ENCODE measurements around the gene EPG5.
"Not testable (repeated sequence)": the region's sequence is repeated elsewhere in the genome, so short reads cannot be mapped to it uniquely, and the experiment has no call there.

The EPG5 gene

GRCh38 chr18:45995461-45995860 lies 28.3 kb upstream of the EPG5 start:
- peaks cover 11% of the 10 kb centered on the region for H3K36me3 Mint-ChIP-seq
- H3K4me3 Mint-ChIP-seq: no peak overlapping the region
- H3K27me3 Mint-ChIP-seq: no peaks in the 10 kb centered on the region
- no peak overlapping the region for H3K27ac Mint-ChIP-seq
- H3K9me3 Mint-ChIP-seq (ENCODE audit: low read depth): no peaks in the 10 kb centered on the region
- peaks cover 37% of the 10 kb centered on the region for H3K4me1 Mint-ChIP-seq (ENCODE audit: low read depth)

GRCh38 chr18:45993438-45993837 lies 26.3 kb upstream of the EPG5 start:
- Mint-ChIP-seq H3K27ac (peak overlapping the region; percentile 1), H3K4me3 (no peak overlapping the region), H3K9me3 (ENCODE audit: low read depth) (no peaks in the 10 kb centered on the region), H3K27me3 (no peaks in the 10 kb centered on the region), H3K36me3 (peaks cover 22% of the 10 kb centered on the region), H3K4me1 (ENCODE audit: low read depth) (peaks cover 21% of the 10 kb centered on the region)

GRCh38 chr18:45992527-45992926 lies 25.4 kb upstream of the EPG5 start:
- not testable (repeated sequence) for H3K27ac Mint-ChIP-seq; H3K9me3 Mint-ChIP-seq (ENCODE audit: low read depth); H3K4me3 Mint-ChIP-seq; H3K27me3 Mint-ChIP-seq
- peaks cover 12% of the 10 kb centered on the region for H3K4me1 Mint-ChIP-seq (ENCODE audit: low read depth)
- H3K36me3 Mint-ChIP-seq: peaks cover 27% of the 10 kb centered on the region

- no peaks in the 10 kb centered on the region for H3K27me3 Mint-ChIP-seq
- peaks cover 30% of the 10 kb centered on the region for H3K36me3 Mint-ChIP-seq
- H3K9me3 Mint-ChIP-seq (ENCODE audit: low read depth): no peaks in the 10 kb centered on the region
- H3K27ac Mint-ChIP-seq: no peak overlapping the region
- no peak overlapping the region for H3K4me3 Mint-ChIP-seq
- peaks cover 8% of the 10 kb centered on the region for H3K4me1 Mint-ChIP-seq (ENCODE audit: low read depth)
These were observed 24.7 kb upstream of the EPG5 start for GRCh38 chr18:45991788-45992187.

DNA sequence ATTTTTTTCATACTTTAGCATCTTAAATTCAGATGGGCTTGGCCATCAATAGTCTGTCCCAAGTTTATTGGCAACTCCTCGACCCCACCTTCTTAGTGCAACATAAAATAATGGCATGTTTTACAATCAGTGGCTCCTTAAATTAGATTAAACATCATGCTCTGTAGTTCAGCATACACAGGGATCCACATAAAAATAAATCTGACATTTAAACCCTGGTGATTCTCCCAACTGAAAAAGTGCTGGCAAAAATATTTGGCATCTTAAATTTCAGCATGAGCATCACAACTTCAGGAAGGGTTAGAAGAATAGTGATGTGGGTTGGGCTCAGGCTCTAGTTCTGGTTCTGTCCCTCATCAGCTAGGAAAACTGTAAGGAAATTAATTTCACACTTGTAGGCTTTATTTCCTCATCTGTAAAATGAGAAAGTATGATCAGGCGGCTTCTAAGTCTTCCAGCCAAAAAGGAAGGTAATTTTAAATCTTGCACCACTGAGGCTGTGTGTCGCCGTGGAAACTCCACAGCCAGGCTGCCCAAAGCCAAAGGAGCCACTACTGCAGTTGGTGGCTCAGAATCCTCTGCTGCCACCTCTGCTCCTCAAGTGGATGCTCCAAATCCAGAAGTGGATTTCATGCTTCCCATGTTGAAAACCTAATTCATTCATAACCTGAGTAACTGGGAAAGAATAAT lies 17.6 kb upstream of the EPG5 start:
- Mint-ChIP-seq H3K27me3 (no peaks in the 10 kb centered on the region), H3K27ac (no peak overlapping the region), H3K36me3 (peaks cover 18% of the 10 kb centered on the region), H3K4me3 (no peak overlapping the region), H3K9me3 (ENCODE audit: low read depth) (no peaks in the 10 kb centered on the region), H3K4me1 (ENCODE audit: low read depth) (no peaks in the 10 kb centered on the region)

DNA sequence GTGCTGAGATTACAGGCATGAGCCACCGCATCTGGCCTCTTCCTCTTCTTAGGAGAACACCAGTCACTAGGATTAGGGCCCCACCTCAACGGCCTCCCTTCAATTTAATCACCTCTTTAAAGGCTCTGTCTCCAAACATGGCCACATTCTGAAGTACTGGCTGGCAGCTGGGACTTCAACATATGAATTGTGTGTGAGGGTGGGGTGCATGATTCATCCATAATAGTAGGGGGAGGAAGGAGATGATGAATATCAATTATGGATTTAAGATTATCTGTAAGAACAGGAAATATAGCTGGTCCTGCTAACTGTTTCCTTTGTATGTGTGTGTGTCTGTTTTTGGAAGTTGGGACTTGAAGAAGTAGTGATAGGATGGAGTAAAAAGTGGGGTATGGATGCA lies 14.7 kb upstream of the EPG5 start:
- H3K36me3 Mint-ChIP-seq: no peaks in the 10 kb centered on the region
- H3K9me3 Mint-ChIP-seq (ENCODE audit: low read depth): no peaks in the 10 kb centered on the region
- H3K27ac Mint-ChIP-seq: no peak overlapping the region
- no peaks in the 10 kb centered on the region for H3K4me1 Mint-ChIP-seq (ENCODE audit: low read depth)
- no peak overlapping the region for H3K4me3 Mint-ChIP-seq
- H3K27me3 Mint-ChIP-seq: no peaks in the 10 kb centered on the region

- H3K27ac Mint-ChIP-seq: no peak overlapping the region
- no peaks in the 10 kb centered on the region for H3K4me1 Mint-ChIP-seq (ENCODE audit: low read depth)
- no peak overlapping the region for H3K4me3 Mint-ChIP-seq
- H3K27me3 Mint-ChIP-seq: no peaks in the 10 kb centered on the region
- H3K36me3 Mint-ChIP-seq: no peaks in the 10 kb centered on the region
- no peaks in the 10 kb centered on the region for H3K9me3 Mint-ChIP-seq (ENCODE audit: low read depth)
These were observed 13.1 kb upstream of the EPG5 start for GRCh38 chr18:45980229-45980628.

GRCh38 chr18:45978084-45978483 lies 11.0 kb upstream of the EPG5 start:
- no peaks in the 10 kb centered on the region for H3K9me3 Mint-ChIP-seq (ENCODE audit: low read depth)
- peaks cover 9% of the 10 kb centered on the region for H3K4me1 Mint-ChIP-seq (ENCODE audit: low read depth)
- H3K36me3 Mint-ChIP-seq: no peaks in the 10 kb centered on the region
- no peak overlapping the region for H3K27ac Mint-ChIP-seq
- H3K4me3 Mint-ChIP-seq: no peak overlapping the region
- no peaks in the 10 kb centered on the region for H3K27me3 Mint-ChIP-seq

DNA sequence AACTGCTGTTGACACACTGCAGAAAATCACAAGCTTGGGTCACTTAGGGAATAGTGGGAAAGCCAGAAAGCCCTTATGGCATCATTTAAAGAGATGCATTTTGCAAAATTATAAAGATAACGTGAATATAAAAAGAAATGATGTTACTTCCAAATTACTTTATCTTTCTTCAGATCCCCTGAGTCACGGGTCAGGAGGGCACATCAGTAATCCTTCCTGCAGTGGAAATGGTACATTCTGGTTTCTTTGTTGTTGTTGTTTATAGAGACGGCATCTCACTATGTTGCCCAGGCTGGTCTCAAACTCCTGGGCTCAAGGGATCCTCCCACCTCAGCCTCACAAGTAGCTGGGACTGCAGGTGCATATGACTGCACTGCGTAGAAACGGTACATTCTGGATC lies 9.8 kb upstream of the EPG5 start:
- Mint-ChIP-seq H3K9me3 (ENCODE audit: low read depth) (no peaks in the 10 kb centered on the region), H3K36me3 (no peaks in the 10 kb centered on the region), H3K27me3 (no peaks in the 10 kb centered on the region), H3K4me3 (no peak overlapping the region), H3K4me1 (ENCODE audit: low read depth) (peaks cover 9% of the 10 kb centered on the region), H3K27ac (no peak overlapping the region)

DNA sequence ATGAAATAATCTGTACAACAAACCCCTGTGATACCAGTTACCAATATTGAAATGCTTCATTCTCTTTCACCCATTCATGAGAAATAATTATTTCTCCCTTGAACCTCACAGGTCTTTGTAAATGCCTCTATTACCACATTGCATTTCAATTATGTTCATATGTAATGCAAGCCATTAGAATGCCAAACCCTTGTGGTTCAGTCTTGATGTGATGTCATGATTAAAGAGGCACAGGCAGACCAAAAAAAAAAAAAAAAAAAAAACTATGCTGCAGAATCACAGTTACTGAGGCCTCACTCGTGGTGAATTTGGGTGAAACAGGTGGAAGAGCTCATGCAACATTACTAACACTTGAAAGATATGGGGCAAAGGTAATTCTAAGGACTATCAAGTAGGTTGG lies 9.4 kb upstream of the EPG5 start:
- Mint-ChIP-seq H3K4me3 (no peak overlapping the region), H3K9me3 (ENCODE audit: low read depth) (no peaks in the 10 kb centered on the region), H3K4me1 (ENCODE audit: low read depth) (peaks cover 9% of the 10 kb centered on the region), H3K36me3 (no peaks in the 10 kb centered on the region), H3K27ac (no peak overlapping the region), H3K27me3 (no peaks in the 10 kb centered on the region)

DNA sequence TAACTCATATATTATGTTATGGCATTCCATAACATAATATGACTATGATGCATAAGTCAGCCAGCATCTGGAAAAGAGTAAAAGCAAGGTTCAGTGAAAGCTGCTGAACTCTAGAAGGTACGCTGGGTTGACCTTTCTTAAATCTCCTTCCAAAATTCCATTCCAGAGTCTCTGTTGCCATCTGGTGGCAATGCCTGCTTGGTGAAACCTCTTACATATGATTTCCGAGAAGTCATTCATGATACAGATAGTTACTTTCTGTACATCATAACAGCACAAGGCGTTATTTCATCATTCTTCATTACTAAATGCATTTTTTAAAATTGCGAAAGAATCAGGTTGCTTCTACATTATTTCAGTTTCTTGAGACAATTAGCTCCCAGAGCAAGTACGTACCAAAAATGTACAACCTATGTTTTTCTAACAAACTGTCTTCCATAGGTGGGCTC lies 7.0 kb upstream of the EPG5 start:
- H3K4me1 Mint-ChIP-seq (ENCODE audit: low read depth): peaks cover 9% of the 10 kb centered on the region
- H3K27ac Mint-ChIP-seq: peak overlapping the region; percentile 88
- H3K27me3 Mint-ChIP-seq: no peaks in the 10 kb centered on the region
- H3K9me3 Mint-ChIP-seq (ENCODE audit: low read depth): no peaks in the 10 kb centered on the region
- H3K4me3 Mint-ChIP-seq: no peak overlapping the region
- no peaks in the 10 kb centered on the region for H3K36me3 Mint-ChIP-seq

DNA sequence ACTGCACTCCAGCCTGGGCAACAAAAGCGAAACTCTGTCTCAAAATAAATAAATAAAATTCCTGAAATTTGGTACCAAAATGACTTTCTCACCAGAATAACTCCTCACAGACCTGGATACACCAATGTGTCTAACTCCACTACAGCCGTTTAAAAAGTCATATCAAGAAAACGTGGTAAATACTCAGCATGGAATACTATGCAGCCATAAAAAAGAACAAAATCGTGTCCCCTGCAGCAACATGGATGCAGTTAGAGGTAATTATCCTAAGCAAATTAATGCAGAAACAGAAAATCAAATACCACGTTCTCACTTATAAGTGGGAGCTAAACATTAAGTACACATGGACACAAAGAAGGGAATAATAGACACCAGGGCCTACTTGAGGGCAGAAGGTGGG lies 2.2 kb downstream of the EPG5 start:
- not testable (repeated sequence) for H3K27me3 Mint-ChIP-seq; H3K27ac Mint-ChIP-seq; H3K9me3 Mint-ChIP-seq (ENCODE audit: low read depth)
- Mint-ChIP-seq H3K36me3 (peaks cover 12% of the 10 kb centered on the region), H3K4me1 (ENCODE audit: low read depth) (peaks cover 56% of the 10 kb centered on the region), H3K4me3 (peak overlapping the region; percentile 72)

- Mint-ChIP-seq H3K4me1 (ENCODE audit: low read depth) (peaks cover 65% of the 10 kb centered on the region), H3K9me3 (ENCODE audit: low read depth) (no peaks in the 10 kb centered on the region), H3K27ac (peak overlapping the region; percentile 95), H3K4me3 (peak overlapping the region; percentile 46), H3K36me3 (peaks cover 12% of the 10 kb centered on the region), H3K27me3 (no peaks in the 10 kb centered on the region)
These were observed 4.3 kb downstream of the EPG5 start for GRCh38 chr18:45962866-45963265.

DNA sequence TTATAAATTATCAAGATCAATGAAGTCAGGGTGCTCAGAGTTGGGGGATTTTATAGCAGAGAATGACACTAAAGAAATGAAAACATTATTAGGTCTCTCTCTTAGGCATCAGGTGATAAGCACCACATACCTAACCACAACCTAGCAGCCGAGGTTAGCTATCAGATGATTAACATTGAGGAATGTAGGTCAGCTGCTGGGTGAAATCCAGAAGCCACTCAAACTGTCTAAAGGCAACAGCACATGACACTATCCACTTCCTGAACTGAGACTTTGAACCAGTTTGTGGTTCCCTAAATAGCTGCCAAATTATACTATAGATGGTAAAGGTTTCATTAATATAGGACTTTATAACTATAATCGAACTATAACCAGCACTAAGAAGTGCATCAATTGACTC lies 4.7 kb downstream of the EPG5 start:
- no peaks in the 10 kb centered on the region for H3K27me3 Mint-ChIP-seq
- peak overlapping the region; percentile 14 for H3K4me3 Mint-ChIP-seq
- peak overlapping the region; percentile 95 for H3K27ac Mint-ChIP-seq
- H3K4me1 Mint-ChIP-seq (ENCODE audit: low read depth): peaks cover 65% of the 10 kb centered on the region
- H3K36me3 Mint-ChIP-seq: peaks cover 12% of the 10 kb centered on the region
- no peaks in the 10 kb centered on the region for H3K9me3 Mint-ChIP-seq (ENCODE audit: low read depth)

DNA sequence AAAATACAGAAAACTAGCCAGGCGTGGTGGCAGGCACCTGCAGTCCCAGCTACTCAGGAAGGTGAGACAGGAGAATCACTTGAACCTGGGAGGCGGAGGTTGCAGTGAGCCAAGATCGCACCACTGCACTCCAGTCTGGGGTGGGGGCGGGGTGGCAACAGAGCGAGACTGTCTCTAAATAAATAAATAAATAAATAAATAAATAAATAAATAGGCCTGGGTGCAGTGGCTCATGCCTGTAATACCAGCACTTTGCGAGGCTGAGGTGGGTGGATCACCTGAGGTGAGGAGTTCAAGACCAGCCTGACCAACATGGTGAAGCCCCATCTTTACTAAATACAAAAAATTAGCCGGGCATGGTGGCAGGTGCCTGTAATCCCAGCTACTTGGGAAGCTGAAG lies 7.6 kb downstream of the EPG5 start:
- not testable (repeated sequence) for H3K9me3 Mint-ChIP-seq (ENCODE audit: low read depth); H3K27ac Mint-ChIP-seq; H3K27me3 Mint-ChIP-seq; H3K4me3 Mint-ChIP-seq
- Mint-ChIP-seq H3K36me3 (peaks cover 19% of the 10 kb centered on the region), H3K4me1 (ENCODE audit: low read depth) (peaks cover 63% of the 10 kb centered on the region)

DNA sequence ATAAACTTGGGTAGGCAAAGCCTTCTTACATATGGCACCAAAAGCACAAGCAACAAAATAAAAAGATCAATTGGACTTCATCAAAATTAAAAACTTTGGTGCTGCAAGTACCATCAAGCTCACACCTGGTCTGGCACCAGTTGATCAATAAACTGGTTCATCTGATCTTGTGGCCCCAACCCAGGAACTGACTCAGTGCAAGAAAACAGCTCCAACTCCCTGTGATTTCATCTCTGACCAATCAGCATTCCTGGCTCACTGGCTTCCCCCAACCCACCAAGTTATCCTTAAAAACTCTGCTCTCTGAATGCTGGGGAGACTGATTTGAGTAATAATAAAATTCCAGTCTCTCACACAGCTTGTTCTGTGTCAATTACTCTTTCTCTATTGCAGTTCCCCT lies 8.4 kb downstream of the EPG5 start:
- H3K4me1 Mint-ChIP-seq (ENCODE audit: low read depth): peaks cover 63% of the 10 kb centered on the region
- no peaks in the 10 kb centered on the region for H3K9me3 Mint-ChIP-seq (ENCODE audit: low read depth)
- H3K27me3 Mint-ChIP-seq: no peaks in the 10 kb centered on the region
- H3K4me3 Mint-ChIP-seq: no peak overlapping the region
- H3K36me3 Mint-ChIP-seq: peaks cover 22% of the 10 kb centered on the region
- no peak overlapping the region for H3K27ac Mint-ChIP-seq

All from activated naive CD8-positive, alpha-beta T cell (primary cell).